Occipital lobe (tissue), 2 donors: ENCODE results near the gene ADSL. TPM values are rescaled to one million over a fixed set of nuclear protein-coding genes. Genes with fewer than 3 reads are reported as not detected.
A peak's percentile ranks its signal among the peaks of the same experiment; 100 is the strongest.

Experiments
- DNase-seq: peaks from one replicate; lab custom pipeline; 2025; lab: John Stamatoyannopoulos, UW
- total RNA-seq: library from RNA; depleted of rRNA; stranded (reverse); fragments of >200 nt; gene quantifications from one replicate; pipeline ENCODE4 v1.2.3, GENCODE V29; 2014

Gene ADSL
- total RNA-seq, 1 donor from 2014 or later, result 48.2 TPM

DNA sequence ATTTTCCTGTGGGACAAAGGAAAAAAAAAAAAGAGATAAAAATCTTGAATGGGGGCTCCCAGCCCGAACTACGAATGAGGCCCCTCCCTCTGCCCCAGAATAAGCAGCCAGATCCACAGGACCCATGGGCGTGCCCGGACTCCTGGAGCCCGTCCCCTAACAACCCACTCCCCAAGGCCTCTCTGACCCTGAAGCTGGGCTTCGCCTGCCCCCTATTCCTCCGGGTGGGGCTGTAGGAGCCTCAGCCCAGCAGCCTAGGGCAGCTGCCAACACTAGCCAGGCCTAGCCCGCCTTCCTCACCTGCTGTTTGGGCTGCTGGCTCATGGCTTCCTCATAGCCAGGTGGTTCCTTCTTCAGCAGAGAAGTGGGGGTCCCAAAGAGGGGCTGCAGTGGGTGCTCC is 70.7 kb downstream of the ADSL start:
- no peak for DNase-seq

GRCh38 chr22:40417881-40418280 is 71.6 kb downstream of the ADSL start:
- no peak for DNase-seq

DNA sequence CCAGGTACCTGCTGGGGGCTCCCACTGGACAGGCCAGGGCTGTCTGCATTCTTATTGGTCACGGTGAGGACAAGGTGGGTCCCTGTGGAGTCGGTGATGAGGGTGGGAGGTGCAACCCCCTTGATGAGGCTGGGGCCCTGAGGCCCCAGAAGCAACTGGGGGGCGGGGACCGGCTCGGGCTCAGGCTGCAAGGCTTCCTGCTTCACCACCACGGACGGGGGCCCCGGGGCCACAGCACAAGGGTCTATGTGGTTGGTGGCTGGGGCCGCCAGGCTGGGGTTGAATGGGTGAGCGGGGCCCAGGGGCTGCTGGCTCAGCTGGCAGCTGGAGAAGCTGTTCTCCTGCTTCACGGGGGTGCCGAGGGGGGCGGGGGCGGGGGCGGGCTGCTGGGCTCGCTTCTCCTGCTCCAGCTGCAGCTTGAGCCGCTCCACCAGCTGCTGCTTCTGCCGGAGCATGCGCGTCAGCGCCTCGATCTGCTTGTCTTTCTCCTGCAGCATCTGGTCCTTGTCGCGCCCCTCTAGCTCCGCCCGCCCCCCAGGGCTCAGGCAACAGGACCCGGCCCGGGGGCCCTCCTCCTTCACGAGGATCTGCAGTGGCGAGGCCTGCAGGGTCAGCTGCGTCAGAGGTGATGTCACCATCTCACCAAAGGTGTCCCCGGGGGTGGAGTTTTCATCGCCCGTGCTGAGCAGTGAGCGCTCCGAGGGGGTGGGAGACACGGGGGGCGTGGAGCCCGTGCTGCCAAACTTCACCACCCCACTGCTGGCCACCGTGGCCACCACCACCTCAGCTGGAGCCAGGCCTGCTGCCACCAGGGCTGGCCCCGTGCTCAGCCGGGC is 72.3 kb downstream of the ADSL start:
- DNase-seq, result peak; percentile 25

GRCh38 chr22:40419718-40420117 is 73.4 kb downstream of the ADSL start:
- DNase-seq, result no peak

- DNase-seq, result no peak
Measured at GRCh38 chr22:40420341-40421081, 74.2 kb downstream of the ADSL start.

- DNase-seq, result no peak
Measured at GRCh38 chr22:40421082-40421350, 74.7 kb downstream of the ADSL start.

DNA sequence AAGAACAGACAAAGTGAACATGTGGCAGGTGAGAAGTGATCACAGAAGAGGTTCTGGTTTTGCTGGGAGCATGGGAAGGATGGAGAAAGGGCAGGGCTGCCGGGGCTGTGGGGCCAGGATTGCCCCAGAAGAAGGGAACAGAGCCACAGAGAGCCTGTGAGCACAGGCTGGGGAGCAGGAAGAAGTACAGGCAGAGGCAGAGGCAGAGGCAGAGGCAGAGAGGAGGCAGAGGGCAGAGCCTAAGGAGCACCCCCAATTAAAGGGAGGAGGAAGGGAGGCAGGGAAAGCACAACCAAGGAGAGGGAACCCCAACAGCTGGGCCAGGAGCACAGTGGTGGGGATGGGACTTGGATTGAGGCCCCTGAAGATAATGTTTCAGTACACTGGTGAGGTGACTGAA is 75.6 kb downstream of the ADSL start:
- DNase-seq, result no peak

GRCh38 chr22:40422558-40423309 is 76.4 kb downstream of the ADSL start:
- no peak for DNase-seq

GRCh38 chr22:40423310-40423688 is 77.0 kb downstream of the ADSL start:
- no peak for DNase-seq

GRCh38 chr22:40423882-40424640 is 77.8 kb downstream of the ADSL start:
- no peak for DNase-seq

DNA sequence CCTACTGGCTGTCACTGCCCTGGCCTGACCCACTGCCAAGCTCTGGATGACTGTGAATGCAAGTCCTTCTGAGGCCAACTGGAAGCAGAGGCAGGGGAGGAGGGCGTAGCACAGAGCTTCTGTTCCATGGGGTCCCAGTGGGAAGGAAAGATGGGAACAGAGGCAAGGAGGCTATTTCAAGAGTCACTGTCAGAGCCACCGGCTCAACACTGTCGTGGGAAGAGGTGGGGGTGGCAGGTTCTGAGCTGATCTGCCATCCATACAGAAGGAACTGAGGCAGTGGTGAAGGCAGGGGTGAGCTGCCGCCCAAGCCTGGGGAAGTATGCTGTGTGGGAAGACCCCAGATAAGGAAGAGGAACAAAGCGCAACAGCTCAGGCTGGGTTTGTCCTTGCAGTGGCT is 78.8 kb downstream of the ADSL start:
- no peak for DNase-seq

DNA sequence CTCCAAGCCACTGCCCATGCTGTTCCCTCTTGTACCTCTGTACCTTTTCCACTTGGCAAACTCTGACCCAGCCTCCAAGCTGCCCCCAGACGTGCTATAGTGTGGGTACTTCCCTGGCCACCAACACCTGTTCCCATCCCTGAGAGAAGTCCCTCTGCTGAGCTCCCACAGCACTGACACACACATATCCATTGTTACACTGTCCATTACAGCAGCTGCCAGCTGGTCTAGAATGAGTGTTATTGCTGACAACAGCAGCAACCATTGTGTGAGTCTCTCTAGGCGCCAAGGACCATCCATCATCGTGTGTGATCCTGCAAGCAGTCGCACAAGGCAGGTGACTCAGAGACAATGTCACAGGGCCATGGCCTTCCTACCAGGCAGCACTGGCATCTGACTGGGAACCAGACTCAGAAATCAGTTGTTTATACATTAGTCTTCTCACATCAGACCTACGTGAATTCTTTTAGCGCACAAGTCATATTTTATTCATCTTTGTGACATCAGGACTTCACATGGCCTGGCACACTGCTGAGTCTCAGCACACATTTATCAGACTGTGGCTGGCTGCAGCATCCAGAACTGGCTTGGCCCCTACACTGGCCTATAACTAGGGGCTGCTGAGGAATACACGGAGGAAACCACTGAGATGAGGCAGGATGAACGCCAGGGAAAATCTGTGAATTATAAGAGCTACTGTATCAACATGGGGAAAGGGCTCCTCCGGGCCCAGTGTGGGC is 80.5 kb downstream of the ADSL start:
- DNase-seq, result peak; percentile 74

GRCh38 chr22:40428796-40429195 is 82.5 kb downstream of the ADSL start:
- no peak for DNase-seq

GRCh38 chr22:40429481-40429880 is 83.2 kb downstream of the ADSL start:
- no peak for DNase-seq

GRCh38 chr22:40430991-40431390 is 84.7 kb downstream of the ADSL start:
- DNase-seq, result no peak

DNA sequence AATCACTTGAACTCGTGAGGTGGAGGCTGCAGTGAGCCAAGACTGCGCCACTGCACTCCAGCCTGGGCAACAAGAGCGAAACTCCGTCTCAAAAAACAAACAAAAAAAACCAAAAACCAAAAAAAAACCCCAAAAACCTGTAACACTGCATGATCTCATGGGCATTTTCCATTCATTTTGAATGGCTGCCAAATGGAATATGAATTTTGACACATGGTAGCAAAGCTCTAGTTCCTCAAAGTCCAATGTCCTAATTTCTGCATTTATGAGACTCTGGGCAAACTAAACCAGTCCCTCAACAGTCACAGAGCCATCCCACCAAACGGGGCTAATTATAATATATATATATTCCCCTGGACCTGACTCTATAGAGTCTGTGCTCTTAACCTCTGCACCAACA is 85.9 kb downstream of the ADSL start:
- no peak for DNase-seq

DNA sequence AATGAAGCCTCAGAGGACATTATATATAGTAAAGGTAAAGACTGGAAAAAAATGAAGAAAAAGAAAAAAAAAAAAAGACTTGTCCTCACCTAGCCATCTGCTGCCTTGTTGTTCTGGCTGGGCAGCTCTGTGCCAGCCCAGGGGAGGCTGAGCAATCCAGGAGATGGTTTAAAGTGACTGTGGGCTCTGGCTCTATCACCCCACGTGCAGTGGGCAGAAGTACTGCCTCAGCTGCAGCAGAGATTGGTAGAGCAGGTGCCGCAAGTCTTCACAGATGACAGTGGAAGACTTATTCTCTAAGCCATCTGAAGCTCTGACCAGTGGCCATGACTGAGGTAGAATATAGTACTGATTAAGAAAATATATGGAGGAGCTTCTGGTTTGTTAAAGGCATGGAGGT is 86.3 kb downstream of the ADSL start:
- DNase-seq, result no peak

GRCh38 chr22:40433416-40434090 is 87.3 kb downstream of the ADSL start:
- DNase-seq, result no peak

DNA sequence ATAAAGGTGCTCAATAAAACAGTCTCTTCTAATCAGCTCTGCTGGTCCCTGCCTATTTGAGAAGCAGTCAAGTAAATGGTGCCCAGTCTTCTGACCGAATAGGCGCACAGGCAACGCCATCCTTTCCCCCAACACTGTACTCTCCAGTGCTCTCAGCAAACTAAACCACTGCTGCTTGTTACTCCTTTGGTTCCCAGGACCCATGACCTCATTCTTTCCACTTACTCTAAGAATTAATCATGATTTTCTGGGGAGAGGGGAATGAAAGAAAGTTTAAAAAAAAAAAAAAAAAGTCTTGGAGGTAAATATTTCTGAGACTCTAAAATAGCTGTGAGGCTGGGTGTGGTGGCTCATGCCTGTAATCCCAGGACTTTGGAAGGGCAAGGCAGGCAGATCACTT is 87.8 kb downstream of the ADSL start:
- DNase-seq, result no peak

DNA sequence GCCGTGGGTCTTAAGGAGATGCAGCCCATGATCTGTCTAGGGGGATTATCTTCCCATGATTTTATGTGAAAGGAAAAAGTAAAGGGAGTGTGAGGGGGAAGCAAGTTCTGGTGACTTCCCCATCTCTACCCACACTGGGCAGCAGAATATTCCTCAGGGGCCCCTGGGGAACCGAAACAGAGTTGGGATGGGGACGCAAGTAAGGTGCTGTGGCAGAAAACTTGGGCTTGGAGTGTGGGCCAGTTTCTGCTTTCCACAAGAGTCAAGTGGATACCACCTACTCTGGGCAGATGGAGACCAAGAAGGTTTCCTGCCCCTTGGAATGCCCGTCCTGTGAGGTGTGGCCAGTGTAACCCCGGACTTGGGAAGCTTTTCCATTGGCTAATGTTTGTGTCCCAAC is 88.4 kb downstream of the ADSL start:
- DNase-seq, result no peak
